Measurements from ENCODE around the gene TF.

TF gene

DNA sequence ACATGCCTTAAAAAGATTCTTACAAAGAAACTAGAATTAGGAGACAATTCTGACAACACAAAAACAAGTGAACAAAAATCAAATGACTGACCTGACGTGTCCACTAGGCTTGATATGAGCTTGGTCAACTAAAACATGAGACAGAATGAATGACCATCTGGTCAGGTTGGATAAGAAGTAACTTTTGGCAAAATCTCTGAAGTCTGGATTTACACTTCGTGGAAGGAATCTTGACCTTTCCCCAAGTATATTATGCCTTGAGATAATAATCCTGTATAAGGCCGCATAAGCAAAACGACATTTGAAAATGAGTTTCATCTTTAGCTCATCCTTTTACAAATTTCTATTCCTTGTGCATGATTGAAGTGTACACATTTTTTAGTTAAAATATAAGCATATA lies 1.1 kb upstream of the TF start:
- no peak for TF ChIP-seq POLR2AphosphoS5 (IDR thresholded peaks at IDR 0.05; ENCODE audit: low read depth, low read length)
- TF ChIP-seq, protein P1, sequence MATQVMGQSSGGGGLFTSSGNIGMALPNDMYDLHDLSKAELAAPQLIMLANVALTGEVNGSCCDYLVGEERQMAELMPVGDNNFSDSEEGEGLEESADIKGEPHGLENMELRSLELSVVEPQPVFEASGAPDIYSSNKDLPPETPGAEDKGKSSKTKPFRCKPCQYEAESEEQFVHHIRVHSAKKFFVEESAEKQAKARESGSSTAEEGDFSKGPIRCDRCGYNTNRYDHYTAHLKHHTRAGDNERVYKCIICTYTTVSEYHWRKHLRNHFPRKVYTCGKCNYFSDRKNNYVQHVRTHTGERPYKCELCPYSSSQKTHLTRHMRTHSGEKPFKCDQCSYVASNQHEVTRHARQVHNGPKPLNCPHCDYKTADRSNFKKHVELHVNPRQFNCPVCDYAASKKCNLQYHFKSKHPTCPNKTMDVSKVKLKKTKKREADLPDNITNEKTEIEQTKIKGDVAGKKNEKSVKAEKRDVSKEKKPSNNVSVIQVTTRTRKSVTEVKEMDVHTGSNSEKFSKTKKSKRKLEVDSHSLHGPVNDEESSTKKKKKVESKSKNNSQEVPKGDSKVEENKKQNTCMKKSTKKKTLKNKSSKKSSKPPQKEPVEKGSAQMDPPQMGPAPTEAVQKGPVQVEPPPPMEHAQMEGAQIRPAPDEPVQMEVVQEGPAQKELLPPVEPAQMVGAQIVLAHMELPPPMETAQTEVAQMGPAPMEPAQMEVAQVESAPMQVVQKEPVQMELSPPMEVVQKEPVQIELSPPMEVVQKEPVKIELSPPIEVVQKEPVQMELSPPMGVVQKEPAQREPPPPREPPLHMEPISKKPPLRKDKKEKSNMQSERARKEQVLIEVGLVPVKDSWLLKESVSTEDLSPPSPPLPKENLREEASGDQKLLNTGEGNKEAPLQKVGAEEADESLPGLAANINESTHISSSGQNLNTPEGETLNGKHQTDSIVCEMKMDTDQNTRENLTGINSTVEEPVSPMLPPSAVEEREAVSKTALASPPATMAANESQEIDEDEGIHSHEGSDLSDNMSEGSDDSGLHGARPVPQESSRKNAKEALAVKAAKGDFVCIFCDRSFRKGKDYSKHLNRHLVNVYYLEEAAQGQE (IDR thresholded peaks at IDR 0.05; ENCODE audit: insufficient read depth in 1 of 2, low read depth in 2 of 2, low read length in 2 of 2): no peak
- TF ChIP-seq TAF1 (IDR thresholded peaks at IDR 0.05; ENCODE audit: borderline replicate concordance, insufficient read depth, low read length): no peak
- no peak for TF ChIP-seq FOXP2 (optimal IDR thresholded peaks at IDR 0.05; ENCODE audit: borderline replicate concordance, extremely low read depth, extremely low read length, insufficient read depth)
- TF ChIP-seq SIN3A (IDR thresholded peaks at IDR 0.05; ENCODE audit: borderline replicate concordance, insufficient read depth, low read length): no peak

DNA sequence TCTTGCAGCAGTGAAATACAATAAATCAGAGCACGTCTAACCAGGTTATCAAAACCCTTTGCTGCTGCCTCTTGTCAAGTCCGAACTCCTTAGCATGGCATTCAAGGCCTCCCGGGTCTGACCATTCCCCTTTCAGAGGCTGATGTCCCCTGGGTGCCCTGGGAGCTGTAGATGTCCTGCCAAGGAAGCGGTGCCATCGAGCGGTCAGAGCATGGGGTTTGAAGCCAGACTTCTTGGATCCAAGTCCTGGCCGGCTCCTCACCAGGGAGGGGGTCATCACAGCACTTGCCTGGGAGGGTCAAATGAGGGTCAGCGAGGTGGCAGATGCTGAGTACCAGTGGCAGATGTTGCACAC lies 496 bp downstream of the TF start:
- TF ChIP-seq FOXP2 (optimal IDR thresholded peaks at IDR 0.05; ENCODE audit: borderline replicate concordance, extremely low read depth, extremely low read length, insufficient read depth) (no peak), TAF1 (IDR thresholded peaks at IDR 0.05; ENCODE audit: borderline replicate concordance, insufficient read depth, low read length) (no peak), POLR2AphosphoS5 (IDR thresholded peaks at IDR 0.05; ENCODE audit: low read depth, low read length) (no peak), SIN3A (IDR thresholded peaks at IDR 0.05; ENCODE audit: borderline replicate concordance, insufficient read depth, low read length) (no peak)
- TF ChIP-seq, protein P1 (IDR thresholded peaks at IDR 0.05; ENCODE audit: insufficient read depth in 1 of 2, low read depth in 2 of 2, low read length in 2 of 2): no peak

DNA sequence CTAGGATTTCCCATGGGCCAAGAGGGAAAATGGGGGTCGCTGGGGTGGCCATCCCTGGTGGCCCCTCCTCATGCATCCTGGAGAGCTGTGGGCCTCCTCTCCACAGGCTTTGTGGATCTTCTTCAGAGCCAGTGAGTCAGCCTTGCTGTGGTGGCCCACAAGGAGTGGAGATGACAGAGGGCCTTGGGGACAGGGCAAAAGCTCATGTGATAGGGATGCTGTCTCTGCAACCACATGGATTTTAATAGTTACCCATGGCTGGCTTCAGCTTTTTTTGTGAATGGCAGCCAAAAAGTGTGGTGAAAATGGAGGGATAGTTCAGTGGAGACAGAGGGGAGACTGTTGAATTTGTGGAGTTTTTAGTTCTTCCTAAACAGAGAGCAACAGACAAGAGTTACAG lies 1.2 kb downstream of the TF start:
- TF ChIP-seq SIN3A (IDR thresholded peaks at IDR 0.05; ENCODE audit: borderline replicate concordance, insufficient read depth, low read length): no peak
- TF ChIP-seq FOXP2 (optimal IDR thresholded peaks at IDR 0.05; ENCODE audit: borderline replicate concordance, extremely low read depth, extremely low read length, insufficient read depth): no peak
- no peak for TF ChIP-seq POLR2AphosphoS5 (IDR thresholded peaks at IDR 0.05; ENCODE audit: low read depth, low read length)
- TF ChIP-seq, protein P1 (IDR thresholded peaks at IDR 0.05; ENCODE audit: insufficient read depth in 1 of 2, low read depth in 2 of 2, low read length in 2 of 2): no peak
- TF ChIP-seq TAF1 (IDR thresholded peaks at IDR 0.05; ENCODE audit: borderline replicate concordance, insufficient read depth, low read length): no peak

DNA sequence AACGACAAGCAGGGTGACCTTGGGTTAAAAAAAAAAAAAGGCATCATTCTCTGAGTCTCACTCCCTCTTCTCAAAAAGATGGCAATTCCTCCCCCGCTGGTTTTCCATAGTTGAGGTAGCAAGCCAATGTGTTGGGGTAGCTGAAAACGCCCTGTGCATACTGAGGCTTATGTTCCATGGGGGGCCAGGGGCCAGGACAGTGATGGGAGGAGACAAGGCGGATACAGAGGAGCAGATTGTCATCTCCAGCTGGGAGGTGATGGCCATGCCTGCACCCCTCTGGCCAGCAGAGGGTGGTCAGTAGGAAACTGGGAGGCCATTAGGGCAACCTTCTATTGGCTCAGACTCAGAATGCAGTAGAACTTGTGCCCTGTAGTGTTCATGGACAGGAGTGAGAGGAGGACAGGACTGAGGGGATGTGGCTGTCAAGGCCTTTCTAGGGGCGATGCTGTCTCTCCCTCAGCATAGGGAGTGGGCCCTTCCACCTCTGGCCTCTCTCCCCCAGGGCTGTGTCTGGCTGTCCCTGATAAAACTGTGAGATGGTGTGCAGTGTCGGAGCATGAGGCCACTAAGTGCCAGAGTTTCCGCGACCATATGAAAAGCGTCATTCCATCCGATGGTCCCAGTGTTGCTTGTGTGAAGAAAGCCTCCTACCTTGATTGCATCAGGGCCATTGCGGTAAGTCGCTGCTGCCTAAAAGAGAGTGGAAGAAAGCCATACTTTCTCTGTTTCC lies 1.9 kb downstream of the TF start:
- no peak for TF ChIP-seq TAF1 (IDR thresholded peaks at IDR 0.05; ENCODE audit: borderline replicate concordance, insufficient read depth, low read length)
- no peak for TF ChIP-seq SIN3A (IDR thresholded peaks at IDR 0.05; ENCODE audit: borderline replicate concordance, insufficient read depth, low read length)
- TF ChIP-seq FOXP2 (optimal IDR thresholded peaks at IDR 0.05; ENCODE audit: borderline replicate concordance, extremely low read depth, extremely low read length, insufficient read depth): no peak
- TF ChIP-seq, protein P1 (IDR thresholded peaks at IDR 0.05; ENCODE audit: insufficient read depth in 1 of 2, low read depth in 2 of 2, low read length in 2 of 2): no peak
- TF ChIP-seq POLR2AphosphoS5 (IDR thresholded peaks at IDR 0.05; ENCODE audit: low read depth, low read length): no peak

Data from PFSK-1 (cell line).